Caki2 (cell line): ENCODE measurements around the gene LRIG2. TPM values are rescaled to one million over a fixed set of nuclear protein-coding genes. Genes with fewer than 3 reads are reported as not detected.
A peak's percentile ranks its signal among the peaks of the same experiment; 100 is the strongest.
"Not testable (repeated sequence)": the region's sequence is repeated elsewhere in the genome, so short reads cannot be mapped to it uniquely, and the experiment has no call there.

Experiments
- DNase-seq: peaks from one replicate; pipeline ENCODE4 v3.0.0-alpha.2; 2015; ENCODE audit warnings: low read depth
- in situ Hi-C: cut with HindIII; loops from 2 replicates; pipeline ENCODE4 v1.10.0; 2016; ENCODE audit warnings: low sequenced_read_pairs, low pct_unique_long_range_greater_than_20kb, mixed read lengths
- total RNA-seq: library from RNA; depleted of rRNA; stranded (reverse); fragments of >200 nt; shearing (Covaris generic); gene quantifications from 2 replicates; pipeline ENCODE4 v1.2.3, GENCODE V29; 2014; ENCODE audit warnings: low replicate concordance

Gene LRIG2
- total RNA-seq, 1 experiment from 2014 or later: 3.2 TPM

DNA sequence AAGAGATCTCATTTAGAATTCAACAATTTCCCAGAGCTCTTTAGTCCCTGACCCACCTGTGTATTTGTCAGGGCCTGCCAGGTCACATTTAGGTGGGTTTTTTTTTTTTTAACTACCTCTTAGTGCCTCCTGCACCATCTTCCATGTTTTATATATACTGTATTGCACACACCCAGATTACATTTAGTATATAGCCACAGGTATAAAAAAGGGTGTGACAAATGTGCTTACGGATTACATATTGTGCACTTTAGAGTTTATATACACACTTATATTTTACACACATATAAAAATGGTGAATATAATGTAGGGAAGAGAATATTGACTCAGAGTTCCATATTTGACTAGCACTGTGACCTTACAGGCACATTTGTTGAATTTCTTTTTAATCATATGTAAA lies 17.4 kb upstream of the LRIG2 start:
- in situ Hi-C loops: no loop called here
- no peak for DNase-seq

DNA sequence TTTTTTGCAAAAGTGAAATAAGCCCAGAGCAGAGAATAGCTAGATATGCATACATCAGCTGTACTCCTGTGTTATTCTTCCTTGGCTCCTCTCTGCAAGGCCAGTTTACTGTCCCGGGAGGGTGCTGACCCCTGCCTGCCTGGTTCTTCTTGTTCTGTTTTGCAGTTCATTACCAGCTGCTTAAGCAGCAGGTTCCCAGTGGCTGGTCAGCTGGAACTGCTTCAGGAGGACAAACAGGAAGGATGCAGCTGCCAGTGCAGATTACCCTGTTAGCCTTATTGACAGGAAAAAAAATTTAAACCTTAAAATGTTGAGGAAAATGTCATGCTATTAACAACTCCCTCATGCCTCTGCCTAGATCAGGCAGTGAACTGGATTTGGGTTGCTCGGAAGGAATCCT lies 16.0 kb upstream of the LRIG2 start:
- in situ Hi-C loops: no loop called here
- DNase-seq: peak; percentile 55

DNA sequence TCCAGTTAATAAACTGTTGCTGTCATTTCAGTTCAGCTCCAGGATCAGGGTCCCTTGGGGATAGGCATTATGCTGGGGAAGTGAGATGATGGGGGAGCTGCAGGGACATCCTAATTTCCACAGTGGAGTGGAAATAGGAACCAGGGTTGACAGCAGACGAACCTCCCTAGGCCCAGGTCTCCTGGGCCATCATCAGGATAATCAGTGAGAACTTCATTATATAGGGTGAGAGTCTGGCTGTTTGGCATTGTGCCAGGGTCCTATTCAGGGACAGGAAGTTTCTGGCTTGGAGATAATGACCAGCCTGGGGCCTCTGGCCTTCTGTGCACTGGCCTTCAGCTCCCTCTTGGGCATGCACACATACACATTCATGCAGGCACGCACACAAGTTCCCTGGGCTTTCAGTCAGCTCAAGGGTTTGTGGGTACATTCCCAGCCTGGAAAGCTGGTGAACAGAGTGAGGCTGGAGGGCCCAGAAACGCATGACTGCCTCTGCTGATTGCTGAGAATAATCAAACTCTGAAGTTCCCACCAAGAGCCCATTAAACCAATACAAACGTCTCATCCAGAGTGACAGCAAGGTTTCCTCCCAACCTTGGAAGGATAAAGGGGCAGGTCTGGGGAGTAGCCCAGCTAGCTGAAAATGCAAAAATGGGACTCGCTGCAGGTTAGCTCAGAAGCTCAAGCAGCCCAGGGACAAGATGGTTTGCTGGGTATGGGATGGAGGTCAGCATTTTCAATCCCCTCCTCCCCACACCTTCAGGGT lies 13.9 kb upstream of the LRIG2 start:
- in situ Hi-C loops: no loop called here

DNA sequence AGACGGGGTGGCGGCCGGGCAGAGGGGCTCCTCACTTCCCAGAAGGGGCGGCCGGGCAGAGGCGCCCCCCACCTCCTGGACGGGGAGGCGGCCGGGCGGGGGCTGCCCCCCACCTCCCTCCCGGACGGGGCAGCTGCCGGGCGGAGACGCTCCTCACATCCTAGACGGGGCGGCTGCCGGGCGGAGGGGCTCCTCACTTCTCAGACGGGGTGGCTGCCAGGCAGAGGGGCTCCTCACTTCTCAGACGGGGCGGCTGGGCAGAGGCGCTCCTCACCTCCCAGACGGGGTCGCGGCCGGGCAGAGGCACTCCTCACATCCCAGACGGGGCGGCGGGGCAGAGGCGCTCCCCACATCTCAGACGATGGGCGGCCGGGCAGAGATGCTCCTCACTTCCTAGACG lies 9.5 kb upstream of the LRIG2 start:
- in situ Hi-C loops, DNase-seq: not testable (repeated sequence)

More for the DNA sequence above, 13.9 kb upstream of the LRIG2 start:
- DNase-seq: peak; percentile 38

DNA sequence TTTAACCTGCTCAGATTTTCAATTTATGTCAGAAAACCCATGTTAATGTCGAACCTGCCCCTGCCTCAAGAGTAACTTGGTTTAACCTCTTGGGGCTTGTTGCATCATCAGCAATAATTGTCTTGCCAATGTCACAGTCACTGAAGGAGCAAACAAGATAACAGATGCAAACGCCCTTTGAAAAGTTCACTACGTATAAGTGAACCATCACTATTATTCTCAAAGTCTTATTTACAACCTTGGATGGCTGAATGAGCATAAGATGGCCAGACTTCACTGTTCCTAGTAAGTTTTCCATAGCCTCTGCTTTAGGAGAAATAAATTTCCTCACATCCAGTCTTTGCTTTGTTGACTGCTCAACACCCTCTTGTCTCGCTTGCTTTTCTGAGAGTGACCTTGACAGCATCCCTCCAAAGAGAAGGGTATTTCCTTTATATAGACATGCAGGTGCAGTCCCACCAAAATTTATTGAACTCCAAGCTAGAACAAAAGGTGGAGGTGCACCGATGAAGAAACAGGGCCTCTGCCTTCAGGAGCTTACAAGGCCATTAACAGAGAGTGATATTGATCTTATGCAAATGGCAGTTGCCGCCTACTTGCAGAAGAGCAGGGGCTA lies 749 bp upstream of the LRIG2 start:
- in situ Hi-C loops: no loop called here
- no peak for DNase-seq

DNA sequence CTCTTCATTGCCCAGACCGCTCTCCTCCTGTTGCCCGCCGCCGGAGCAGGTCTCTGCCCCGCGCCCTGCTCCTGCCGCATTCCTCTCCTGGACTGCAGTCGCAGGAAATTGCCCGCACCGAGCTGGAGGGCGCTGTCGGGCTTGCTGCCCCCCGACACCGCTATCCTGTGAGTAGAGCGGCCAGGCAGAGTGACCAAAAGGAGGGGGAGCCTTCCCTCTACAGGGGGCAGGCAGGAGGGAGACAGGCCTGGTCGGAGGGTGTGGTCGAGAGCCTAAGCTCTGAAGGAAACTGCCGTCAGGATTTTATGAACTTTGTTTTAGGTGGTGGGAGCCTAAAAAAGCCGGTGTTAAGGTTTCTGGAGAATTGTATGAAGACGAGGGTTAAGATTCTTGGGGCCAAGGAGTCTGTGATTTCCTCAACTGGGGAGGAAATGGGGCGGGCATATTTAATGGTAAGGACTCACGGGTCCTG lies 517 bp downstream of the LRIG2 start:
- in situ Hi-C loops: no loop called here
- DNase-seq: no peak

DNA sequence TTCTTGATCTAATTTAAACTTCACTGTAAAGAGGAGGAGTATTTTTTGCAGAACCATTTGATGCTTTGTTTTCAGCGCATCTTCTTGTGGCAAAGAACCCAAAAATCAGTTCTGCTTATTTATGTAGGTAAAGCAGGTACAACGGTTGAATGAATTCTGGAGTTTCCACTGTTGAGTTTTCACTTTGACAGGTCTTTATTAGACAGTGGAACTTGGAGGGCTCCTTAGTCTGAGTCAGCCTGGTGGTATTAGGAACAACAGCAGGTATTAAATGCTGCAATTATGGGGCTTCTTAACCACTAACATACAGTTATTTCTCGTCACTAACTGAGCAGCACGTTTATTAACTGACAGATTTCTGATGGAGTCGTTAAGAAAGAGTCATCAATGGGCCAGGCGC lies 1.2 kb downstream of the LRIG2 start:
- no peak for DNase-seq
- in situ Hi-C loops: no loop called here

DNA sequence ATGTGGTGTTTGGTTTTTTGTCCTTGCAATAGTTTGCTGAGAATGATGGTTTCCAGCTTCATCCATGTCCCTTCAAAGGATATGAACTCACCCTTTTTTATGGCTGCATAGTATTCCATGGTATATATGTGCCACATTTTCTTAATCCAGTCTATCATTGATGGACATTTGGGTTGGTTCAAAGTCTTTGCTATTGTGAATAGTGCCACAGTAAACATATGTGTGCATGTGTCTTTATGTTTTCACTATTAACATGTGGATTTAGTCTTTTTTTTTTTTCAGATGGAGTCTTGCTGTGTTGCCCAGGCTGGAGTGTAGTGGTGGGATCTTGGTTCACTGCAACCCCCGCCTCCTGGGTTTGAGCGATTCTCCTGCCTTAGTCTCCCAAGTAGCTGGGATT lies 5.0 kb downstream of the LRIG2 start:
- DNase-seq, in situ Hi-C loops: not testable (repeated sequence)

DNA sequence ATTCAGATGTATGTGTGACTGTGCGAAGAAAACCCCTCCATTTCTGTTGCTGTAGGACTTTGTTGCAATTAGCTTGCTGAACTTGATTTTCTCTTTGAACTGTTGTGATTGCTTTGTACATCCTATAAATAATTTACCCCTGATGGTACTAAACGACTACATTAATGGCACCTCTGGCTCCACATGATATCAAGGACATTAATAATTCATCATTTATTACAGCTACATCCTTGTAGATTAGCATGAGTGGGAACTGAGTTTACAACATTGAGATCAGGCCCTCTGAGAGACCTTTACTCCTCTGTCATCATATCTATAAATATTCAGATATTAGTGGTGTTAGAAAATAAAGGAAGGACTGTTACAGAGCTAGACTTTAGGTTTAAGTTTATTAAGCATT lies 13.5 kb downstream of the LRIG2 start:
- in situ Hi-C loops: no loop called here
- DNase-seq: no peak

DNA sequence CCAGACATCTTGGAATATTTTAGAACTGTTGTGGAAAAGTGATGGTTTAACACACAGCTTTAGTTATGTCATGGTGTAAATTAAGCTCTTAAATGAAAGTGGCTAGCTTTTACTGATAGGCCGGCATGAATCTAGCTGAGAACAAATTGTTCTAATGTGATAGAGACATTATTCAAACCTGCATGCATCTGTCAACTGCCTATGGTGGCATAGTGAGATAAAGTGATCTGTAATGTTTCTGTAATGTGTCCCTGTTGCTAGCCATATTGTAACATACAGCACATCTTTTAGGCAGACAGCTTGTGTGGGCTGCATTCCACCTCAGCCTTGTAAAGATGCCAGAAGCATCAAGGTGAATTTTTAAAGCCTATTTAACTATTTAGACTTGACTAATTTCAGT lies 16.0 kb downstream of the LRIG2 start:
- in situ Hi-C loops: no loop called here
- DNase-seq: no peak

DNA sequence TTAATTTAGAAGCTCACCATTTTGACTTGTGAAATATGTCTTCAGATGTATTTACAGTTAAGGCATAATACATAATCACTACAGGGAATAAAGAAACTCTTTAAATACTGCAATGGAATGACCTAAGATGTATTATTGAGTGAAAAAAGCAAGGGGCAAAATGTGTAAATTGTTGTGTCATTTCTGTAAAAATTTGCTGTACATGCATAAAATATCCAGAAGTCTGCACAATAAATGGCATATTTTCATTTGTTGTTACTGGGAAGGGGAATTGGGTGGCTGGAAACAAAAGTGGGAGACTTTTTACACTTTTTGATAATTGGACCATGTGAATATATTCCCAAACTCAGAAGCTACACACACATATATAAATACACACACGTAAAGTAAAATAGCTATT lies 17.1 kb downstream of the LRIG2 start:
- DNase-seq: no peak
- in situ Hi-C loops: no loop called here

DNA sequence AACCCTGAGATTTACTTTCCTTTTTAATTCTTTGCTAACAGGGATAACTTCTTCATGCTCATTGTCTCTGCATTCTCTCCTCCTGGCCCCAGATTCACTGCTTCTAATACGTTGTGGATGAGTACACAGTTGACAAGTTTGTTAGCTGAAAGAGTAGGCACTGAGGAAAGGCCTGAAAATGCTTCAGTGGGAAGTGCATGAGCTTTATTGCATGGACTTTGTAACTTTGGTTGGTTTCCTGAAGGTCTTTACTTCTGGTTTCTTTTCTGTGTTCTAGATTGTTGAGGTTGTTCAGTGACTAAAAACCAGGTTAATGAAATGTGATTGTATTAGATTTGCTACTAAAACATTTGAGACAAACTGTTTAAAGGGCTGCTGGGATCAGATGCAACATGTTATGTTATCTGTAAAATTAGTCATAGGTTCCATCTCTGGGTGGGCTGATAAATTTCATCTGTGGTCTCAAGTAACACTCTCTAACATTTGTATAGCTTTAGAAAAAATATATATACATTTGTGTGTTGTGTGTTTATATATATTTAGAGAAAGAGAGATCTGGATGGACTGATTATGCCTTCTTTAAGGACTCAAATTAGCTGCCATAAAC lies 19.1 kb downstream of the LRIG2 start:
- in situ Hi-C loops: no loop called here
- no peak for DNase-seq

DNA sequence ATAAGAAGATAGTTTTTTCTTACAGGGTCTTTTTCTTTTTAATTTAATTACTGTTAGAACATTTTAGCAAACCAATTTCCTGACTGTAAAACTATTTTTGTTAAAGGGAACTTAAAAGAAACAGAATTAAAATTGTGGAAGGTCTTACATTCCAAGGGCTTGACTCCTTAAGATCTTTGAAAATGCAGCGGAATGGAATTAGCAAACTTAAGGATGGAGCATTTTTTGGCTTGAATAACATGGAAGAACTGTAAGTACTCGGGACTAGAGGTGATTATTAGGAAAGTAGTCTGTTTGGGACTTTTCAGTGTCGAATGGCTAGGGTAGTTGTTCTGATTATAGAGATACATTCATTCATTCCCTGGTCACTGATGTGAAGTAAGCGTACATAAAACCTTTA lies 21.5 kb downstream of the LRIG2 start:
- in situ Hi-C loops: no loop called here
- DNase-seq: no peak

DNA sequence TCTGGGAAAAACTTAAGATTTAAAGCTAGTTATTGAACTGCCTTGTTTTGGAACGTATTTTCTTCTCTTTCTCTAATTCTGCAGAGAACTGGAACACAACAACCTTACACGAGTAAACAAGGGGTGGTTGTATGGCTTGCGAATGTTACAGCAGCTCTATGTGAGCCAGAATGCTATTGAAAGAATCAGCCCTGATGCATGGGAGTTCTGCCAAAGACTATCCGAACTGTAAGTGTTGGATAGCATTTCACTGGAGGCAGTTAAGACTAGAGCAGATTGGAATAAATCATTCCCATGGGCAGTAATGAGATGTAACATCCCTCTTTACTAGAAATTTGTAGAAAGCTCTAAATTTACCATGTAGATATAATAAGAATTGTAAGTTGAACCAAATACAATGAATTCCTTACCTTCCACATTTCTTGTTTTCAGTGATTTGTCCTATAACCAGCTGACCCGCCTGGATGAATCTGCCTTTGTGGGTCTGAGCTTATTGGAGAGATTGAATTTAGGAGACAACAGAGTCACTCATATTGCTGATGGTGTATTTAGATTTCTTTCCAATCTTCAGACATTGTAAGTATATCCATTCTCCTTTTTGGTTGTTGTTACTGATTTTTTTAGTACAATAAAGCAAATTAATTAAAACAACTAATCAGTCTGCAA lies 22.9 kb downstream of the LRIG2 start:
- in situ Hi-C loops: no loop called here
- no peak for DNase-seq

DNA sequence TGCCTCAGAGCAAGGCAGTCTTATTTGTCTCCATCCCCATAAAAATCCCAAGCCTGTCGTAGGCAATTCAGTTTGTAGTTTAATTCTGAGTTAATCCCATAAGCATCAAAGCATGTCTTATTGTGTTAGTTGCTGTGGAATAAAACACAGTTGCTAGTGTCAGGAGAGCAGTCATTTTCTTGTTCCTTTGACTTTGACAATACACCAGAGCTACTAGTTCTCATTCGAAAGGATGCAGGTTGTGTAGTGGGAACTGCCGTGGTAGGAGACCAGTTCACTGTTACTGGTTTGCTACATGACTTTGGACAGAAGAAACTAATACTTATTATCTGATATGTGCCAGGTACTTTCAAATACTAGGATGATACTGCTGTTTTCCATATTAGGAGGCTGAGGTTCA lies 23.5 kb downstream of the LRIG2 start:
- in situ Hi-C loops: no loop called here
- DNase-seq: no peak

DNA sequence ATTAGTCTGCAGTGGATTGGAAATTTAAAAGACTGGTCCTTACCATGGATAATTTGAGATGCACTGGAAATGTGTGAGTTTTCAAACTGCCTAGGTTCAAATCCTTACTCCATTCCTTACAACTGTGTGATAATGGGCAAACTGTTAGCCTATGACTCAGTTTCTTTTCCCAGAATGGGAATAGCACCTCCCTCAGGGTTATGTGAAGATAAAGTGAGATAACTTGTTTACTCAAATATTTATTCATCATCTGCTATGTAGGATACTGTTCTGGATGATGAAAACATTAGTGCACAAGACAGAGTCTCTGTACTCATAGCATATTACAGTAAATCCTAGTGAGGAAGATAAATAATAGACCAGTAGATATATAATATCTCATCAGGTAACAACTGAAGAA lies 28.6 kb downstream of the LRIG2 start:
- in situ Hi-C loops: no loop called here
- DNase-seq: no peak

DNA sequence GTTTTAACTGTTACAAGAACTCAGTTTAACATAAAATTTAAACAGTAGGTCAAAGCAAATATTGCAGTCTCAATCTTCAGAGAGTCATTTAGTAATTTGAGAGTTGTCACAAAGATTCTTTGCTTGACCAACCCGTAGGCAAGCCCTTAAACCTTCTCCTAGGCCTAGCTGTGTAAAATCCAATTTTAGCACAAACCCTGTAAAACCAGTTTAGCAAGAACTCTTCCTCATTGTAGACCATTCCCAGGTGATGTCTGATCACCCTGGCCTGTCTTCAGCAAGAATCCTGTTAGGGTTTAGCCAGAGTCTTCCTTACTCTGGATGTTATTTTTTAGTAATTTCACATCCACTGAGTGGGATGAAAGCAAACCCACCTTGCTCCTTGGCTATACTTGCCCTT lies 30.1 kb downstream of the LRIG2 start:
- in situ Hi-C loops: no loop called here
- DNase-seq: no peak

DNA sequence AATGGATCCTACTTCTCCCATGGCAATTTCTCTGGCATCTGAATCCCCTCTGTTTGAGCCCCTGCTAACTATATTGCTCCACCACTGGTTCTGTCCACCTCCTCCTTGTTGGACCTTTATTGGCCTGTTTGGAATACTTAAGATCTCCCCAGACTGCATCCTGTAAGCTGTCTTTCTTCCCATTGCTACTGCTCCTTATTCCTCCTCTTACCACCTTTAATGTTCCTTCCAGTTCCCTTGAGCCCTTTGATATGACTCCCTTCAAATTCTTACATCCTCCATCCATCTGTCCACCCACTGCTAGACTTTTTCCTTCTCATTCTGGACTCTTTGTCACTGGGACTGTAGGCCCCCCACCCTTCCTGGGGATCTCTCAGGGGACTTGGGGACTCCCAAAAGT lies 31.0 kb downstream of the LRIG2 start:
- DNase-seq: no peak
- in situ Hi-C loops: no loop called here

DNA sequence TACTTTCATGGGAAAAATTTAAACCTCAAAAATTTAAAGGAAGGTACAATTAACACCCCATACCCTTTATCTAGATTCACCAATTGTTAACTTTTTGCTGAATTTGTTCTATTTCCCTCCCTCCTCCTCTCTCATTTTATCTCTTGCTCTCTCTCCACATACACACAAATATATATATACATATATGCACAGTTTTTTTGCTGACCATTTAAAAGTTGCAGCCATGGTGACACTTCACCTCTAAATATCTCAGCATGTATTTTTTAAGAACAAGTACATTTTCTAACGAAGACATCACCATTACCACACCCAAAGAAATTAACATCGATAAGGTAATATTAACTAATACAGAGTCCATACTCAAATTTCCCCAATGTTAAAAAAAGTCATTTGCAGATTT lies 33.9 kb downstream of the LRIG2 start:
- no peak for DNase-seq
- in situ Hi-C loops: no loop called here
